ENCODE measurements around the gene VANGL2. TPM values are rescaled to one million over a fixed set of nuclear protein-coding genes. Genes with fewer than 3 reads are reported as not detected.

Gene VANGL2
- total and polyA plus RNA-seq, 2 donors from 2014 or later, result 3.8 to 8.1 TPM

- H3K9ac ChIP-seq (ENCODE audit: low read length in 3 of 3), result no peak overlapping the region
- FAIRE-seq, result no peak
- DNase-seq, result no peak
- no peaks in the 10 kb centered on the region for H3K9me3 ChIP-seq (ENCODE audit: control insufficient read depth in 2 of 3, insufficient read depth in 1 of 3, low read length in 3 of 3)
- H3K4me1 ChIP-seq (ENCODE audit: control insufficient read depth in 2 of 3, insufficient read depth in 2 of 3, low read depth in 1 of 3, low read length in 3 of 3), result no peaks in the 10 kb centered on the region
- no peak overlapping the region for H3K4me3 ChIP-seq (ENCODE audit: low read length in 3 of 3)
- TF ChIP-seq, protein P1, sequence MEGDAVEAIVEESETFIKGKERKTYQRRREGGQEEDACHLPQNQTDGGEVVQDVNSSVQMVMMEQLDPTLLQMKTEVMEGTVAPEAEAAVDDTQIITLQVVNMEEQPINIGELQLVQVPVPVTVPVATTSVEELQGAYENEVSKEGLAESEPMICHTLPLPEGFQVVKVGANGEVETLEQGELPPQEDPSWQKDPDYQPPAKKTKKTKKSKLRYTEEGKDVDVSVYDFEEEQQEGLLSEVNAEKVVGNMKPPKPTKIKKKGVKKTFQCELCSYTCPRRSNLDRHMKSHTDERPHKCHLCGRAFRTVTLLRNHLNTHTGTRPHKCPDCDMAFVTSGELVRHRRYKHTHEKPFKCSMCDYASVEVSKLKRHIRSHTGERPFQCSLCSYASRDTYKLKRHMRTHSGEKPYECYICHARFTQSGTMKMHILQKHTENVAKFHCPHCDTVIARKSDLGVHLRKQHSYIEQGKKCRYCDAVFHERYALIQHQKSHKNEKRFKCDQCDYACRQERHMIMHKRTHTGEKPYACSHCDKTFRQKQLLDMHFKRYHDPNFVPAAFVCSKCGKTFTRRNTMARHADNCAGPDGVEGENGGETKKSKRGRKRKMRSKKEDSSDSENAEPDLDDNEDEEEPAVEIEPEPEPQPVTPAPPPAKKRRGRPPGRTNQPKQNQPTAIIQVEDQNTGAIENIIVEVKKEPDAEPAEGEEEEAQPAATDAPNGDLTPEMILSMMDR (IDR thresholded peaks at IDR 0.05; ENCODE audit: borderline replicate concordance, extremely low read depth, insufficient read depth), result no peak
- intact Hi-C loops (cut with DNase I), result no loop called here
- H3K36me3 ChIP-seq (ENCODE audit: control insufficient read depth in 2 of 3, insufficient read depth in 3 of 3, low read length in 3 of 3), result peaks cover 19 to 43% (median 36%) of the 10 kb centered on the region in 3 donors
- no peaks in the 10 kb centered on the region for H3K27me3 ChIP-seq (ENCODE audit: control insufficient read depth, insufficient read depth, low read length)
- H3K27ac ChIP-seq (ENCODE audit: low read depth in 2 of 2, low read length in 2 of 2), result no peak overlapping the region
Measured at GRCh38 chr1:160358073-160358472, 42.3 kb upstream of the VANGL2 start.

DNA sequence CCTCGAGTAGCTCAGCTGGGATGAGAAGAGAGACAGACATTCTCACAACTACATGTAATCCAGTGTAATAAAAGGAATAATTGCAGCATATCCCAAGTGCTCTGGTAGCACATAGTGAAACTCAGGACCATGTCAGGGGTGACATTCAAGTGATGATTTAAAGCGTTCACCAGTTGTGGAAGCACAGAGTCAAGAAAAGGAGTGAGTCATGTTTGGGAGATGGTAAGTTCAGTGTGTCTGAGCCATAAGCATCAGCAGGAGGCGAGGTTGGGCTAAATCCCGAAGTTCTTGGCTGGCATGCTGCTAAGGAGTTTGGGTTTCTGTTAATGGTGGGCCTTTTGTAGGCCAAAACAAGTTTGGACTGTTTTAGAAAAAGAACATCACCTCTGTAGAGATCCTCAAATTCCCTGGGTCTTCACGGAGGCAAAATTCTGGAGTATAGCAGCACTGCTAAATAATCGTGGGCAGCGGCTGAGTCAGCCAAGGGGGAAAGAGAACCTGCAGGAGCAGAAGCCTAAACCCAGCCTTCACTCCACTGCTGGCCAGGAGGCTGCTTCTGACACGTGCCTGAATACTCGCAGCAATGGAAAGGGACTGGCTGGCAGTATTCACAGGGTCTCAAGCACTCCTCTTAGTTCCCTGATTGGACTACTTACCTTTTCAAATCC lies 40.7 kb upstream of the VANGL2 start:
- Histone ChIP-seq H3K4me3 (ENCODE audit: low read length in 3 of 3) (no peak overlapping the region), H3K27me3 (ENCODE audit: control insufficient read depth, insufficient read depth, low read length) (no peaks in the 10 kb centered on the region), H3K9me3 (ENCODE audit: control insufficient read depth in 2 of 3, insufficient read depth in 1 of 3, low read length in 3 of 3) (no peaks in the 10 kb centered on the region), H3K36me3 (ENCODE audit: control insufficient read depth in 2 of 3, insufficient read depth in 3 of 3, low read length in 3 of 3) (peaks cover 12 to 33% (median 22%) of the 10 kb centered on the region in 3 donors), H3K27ac (ENCODE audit: low read depth in 2 of 2, low read length in 2 of 2) (no peak overlapping the region), H3K9ac (ENCODE audit: low read length in 3 of 3) (no peak overlapping the region), H3K4me1 (ENCODE audit: control insufficient read depth in 2 of 3, insufficient read depth in 2 of 3, low read depth in 1 of 3, low read length in 3 of 3) (no peaks in the 10 kb centered on the region)
- DNase-seq, result no peak
- intact Hi-C loops (cut with DNase I), result no loop called here
- TF ChIP-seq, protein P1 (IDR thresholded peaks at IDR 0.05; ENCODE audit: borderline replicate concordance, extremely low read depth, insufficient read depth), result no peak
- no peak for FAIRE-seq

DNA sequence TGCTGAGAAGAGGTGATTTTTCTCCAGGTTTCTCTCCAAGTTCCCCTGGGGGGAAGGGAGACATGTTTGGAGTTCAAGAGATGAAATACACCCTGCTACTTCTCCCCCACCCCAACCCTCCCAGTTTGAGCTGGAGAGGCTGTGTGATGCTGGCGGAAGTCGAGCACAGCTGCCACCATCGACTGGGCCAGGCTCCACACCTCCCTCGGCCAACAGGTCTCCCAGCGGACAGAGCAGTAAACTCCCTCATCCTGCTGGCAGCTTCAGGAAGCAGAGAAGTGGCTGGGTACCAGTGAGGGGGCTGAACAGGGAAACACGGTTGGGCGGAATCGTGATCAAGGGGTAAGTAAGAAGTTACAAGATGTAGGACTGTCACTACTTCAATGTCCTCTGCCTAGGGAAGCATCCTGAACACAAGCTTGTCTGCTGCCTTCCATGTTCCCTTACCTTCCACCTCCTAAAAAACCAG lies 40.1 kb upstream of the VANGL2 start:
- no peak for DNase-seq
- peaks cover 6 to 29% (median 20%) of the 10 kb centered on the region in 3 donors for H3K36me3 ChIP-seq (ENCODE audit: control insufficient read depth in 2 of 3, insufficient read depth in 3 of 3, low read length in 3 of 3)
- no peaks in the 10 kb centered on the region for H3K27me3 ChIP-seq (ENCODE audit: control insufficient read depth, insufficient read depth, low read length)
- TF ChIP-seq, protein P1 (IDR thresholded peaks at IDR 0.05; ENCODE audit: borderline replicate concordance, extremely low read depth, insufficient read depth), result no peak
- H3K4me1 ChIP-seq (ENCODE audit: control insufficient read depth in 2 of 3, insufficient read depth in 2 of 3, low read depth in 1 of 3, low read length in 3 of 3), result no peaks in the 10 kb centered on the region
- H3K9ac ChIP-seq (ENCODE audit: low read length in 3 of 3), result no peak overlapping the region
- no peaks in the 10 kb centered on the region for H3K9me3 ChIP-seq (ENCODE audit: control insufficient read depth in 2 of 3, insufficient read depth in 1 of 3, low read length in 3 of 3)
- intact Hi-C loops (cut with DNase I), result no loop called here
- FAIRE-seq, result no peak
- H3K27ac ChIP-seq (ENCODE audit: low read depth in 2 of 2, low read length in 2 of 2), result no peak overlapping the region
- no peak overlapping the region for H3K4me3 ChIP-seq (ENCODE audit: low read length in 3 of 3)
